NCI-H2107 treated with DMSO at 0.1 percent for 48 hours (cell line): ENCODE measurements around the gene FAM131C.
"Not testable (repeated sequence)": the region's sequence is repeated elsewhere in the genome, so short reads cannot be mapped to it uniquely, and the experiment has no call there.

ENCODE experiments used
- DNase-seq: peaks from one replicate; lab custom pipeline; 2025; ENCODE audit not compliant: unreplicated experiment; lab: John Stamatoyannopoulos, UW

FAM131C gene

GRCh38 chr1:16077406-16078245 lies 4.2 kb upstream of the FAM131C start:
- no peak for DNase-seq

GRCh38 chr1:16076865-16077238 lies 3.4 kb upstream of the FAM131C start:
- no peak for DNase-seq

- no peak for DNase-seq
These were observed 2.8 kb upstream of the FAM131C start for GRCh38 chr1:16076031-16076864.

- no peak for DNase-seq
These were observed 2.0 kb upstream of the FAM131C start for GRCh38 chr1:16075337-16076030.

GRCh38 chr1:16074217-16074616 lies 766 bp upstream of the FAM131C start:
- no peak for DNase-seq

GRCh38 chr1:16072616-16073484 lies 601 bp downstream of the FAM131C start:
- no peak for DNase-seq

- no peak for DNase-seq
These were observed 1.4 kb downstream of the FAM131C start for GRCh38 chr1:16072095-16072494.

GRCh38 chr1:16071614-16072013 lies 1.8 kb downstream of the FAM131C start:
- DNase-seq: no peak

- DNase-seq: no peak
These were observed 2.7 kb downstream of the FAM131C start for GRCh38 chr1:16070640-16071355.

GRCh38 chr1:16068356-16069270 lies 4.8 kb downstream of the FAM131C start:
- DNase-seq: no peak

GRCh38 chr1:16067933-16068332 lies 5.5 kb downstream of the FAM131C start:
- DNase-seq: no peak

GRCh38 chr1:16067127-16067768 lies 6.2 kb downstream of the FAM131C start:
- DNase-seq: no peak

GRCh38 chr1:16066245-16066644 lies 7.2 kb downstream of the FAM131C start:
- DNase-seq: no peak

GRCh38 chr1:16065269-16065576 lies 8.2 kb downstream of the FAM131C start:
- no peak for DNase-seq

- no peak for DNase-seq
These were observed 8.7 kb downstream of the FAM131C start for GRCh38 chr1:16064536-16065268.

GRCh38 chr1:16063921-16064320 lies 9.5 kb downstream of the FAM131C start:
- no peak for DNase-seq

GRCh38 chr1:16063226-16063829 lies 10.1 kb downstream of the FAM131C start:
- DNase-seq: no peak

GRCh38 chr1:16062687-16063075 lies 10.8 kb downstream of the FAM131C start:
- DNase-seq: not testable (repeated sequence)
